B cell (primary cell): ENCODE measurements around the gene FBLL1. TPM values are rescaled to one million over a fixed set of nuclear protein-coding genes. Genes with fewer than 3 reads are reported as not detected.
"Not testable (repeated sequence)": the region's sequence is repeated elsewhere in the genome, so short reads cannot be mapped to it uniquely, and the experiment has no call there.

Experiments used
- ATAC-seq: fragments of 200-7000 bp; cut with Tn5 transposase; one replicate; pipeline ENCODE4 v1.10.0; 2021; ENCODE audit warnings: low read depth, mild to moderate bottlenecking, moderate number of reproducible peaks, moderate library complexity
- CTCF ChIA-PET: fragments of 350-600 bp; sonication (Branson Sonifier 250); formaldehyde crosslinking; loops from one replicate; lab custom pipeline; 2021; ENCODE audit warnings: antibody characterized with exemption, inconsistent platforms; lab: Charles Lee
- POLR2A ChIA-PET: fragments of 350-600 bp; sonication (Branson Sonifier 250); formaldehyde crosslinking; loops from one replicate; lab custom pipeline; 2021; ENCODE audit warnings: antibody characterized with exemption; lab: Charles Lee
- DNase-seq: peaks from one replicate; pipeline ENCODE4 v3.0.0; 2013
- H2AFZ ChIP-seq: 2 replicates; pipeline ENCODE4 v1.6.1; 2012; ENCODE audit warnings: mild to moderate bottlenecking, low read depth, low read length; ENCODE audit not compliant: insufficient read depth, poor library complexity, severe bottlenecking
- H3K27ac ChIP-seq, 2 donors: 1 replicate in 1 of 2; 2 replicates in 1 of 2; pipeline ENCODE4 v1.5.1; 2012 to 2013; ENCODE audit warnings: low read length in 2 of 2, mild to moderate bottlenecking in 2 of 2, moderate library complexity in 1 of 2
- H3K27me3 ChIP-seq, 4 experiments: fragments of 200-600 bp in 1 of 4; sonication (generic) in 1 of 4; replicated peaks in 1 of 4; 1 replicate in 2 of 4; 2 replicates in 2 of 4; pipeline versions ENCODE4 v1.6.1 to v1.7.0; 2013 to 2016; ENCODE audit warnings: low read length in 3 of 4, mild to moderate bottlenecking in 2 of 4, mixed read lengths in 1 of 4, moderate library complexity in 1 of 4; ENCODE audit not compliant: insufficient read depth in 4 of 4, control insufficient read depth in 3 of 4; ENCODE audit errors: control extremely low read depth in 1 of 4
- H3K36me3 ChIP-seq, 2 experiments: replicated peaks in 1 of 2; 1 replicate in 1 of 2; 2 replicates in 1 of 2; pipeline versions ENCODE4 v1.6.1 to v1.7.1; 2013; ENCODE audit warnings: low read length in 1 of 2; ENCODE audit not compliant: insufficient read depth in 2 of 2, control insufficient read depth in 1 of 2; ENCODE audit errors: control extremely low read depth in 1 of 2, extremely low read depth in 1 of 2
- H3K4me1 ChIP-seq, 2 donors: fragments of 200-600 bp in 1 of 2; sonication (generic) in 1 of 2; 1 replicate in 1 of 2; 2 replicates in 1 of 2; pipeline versions ENCODE4 v1.5.1 to v1.6.1; 2013 to 2017; ENCODE audit warnings: low read length in 2 of 2; ENCODE audit not compliant: control insufficient read depth in 2 of 2, insufficient read depth in 2 of 2
- H3K4me2 ChIP-seq: replicated peaks from 2 replicates; pipeline ENCODE3; 2012; ENCODE audit warnings: mild to moderate bottlenecking, low read depth, low read length; ENCODE audit not compliant: poor library complexity, severe bottlenecking
- H3K4me3 ChIP-seq, 5 experiments: fragments of 200-600 bp in 1 of 5; sonication (generic) in 1 of 5; 1 replicate in 3 of 5; 2 replicates in 2 of 5; pipeline versions ENCODE4 v1.5.1 to v1.7.0; 2011 to 2016; ENCODE audit warnings: low read length in 4 of 5, mild to moderate bottlenecking in 4 of 5, low read depth in 2 of 5, control low read depth in 1 of 5, moderate library complexity in 1 of 5; ENCODE audit not compliant: insufficient read depth in 1 of 5; ENCODE audit errors: control extremely low read depth in 1 of 5, extremely low read depth in 1 of 5
- H3K79me2 ChIP-seq: fragments of 200-600 bp; sonication (generic); one replicate; pipeline ENCODE4 v1.6.0; 2016; ENCODE audit warnings: low read length; ENCODE audit not compliant: control insufficient read depth, insufficient read depth
- H3K9ac ChIP-seq: fragments of 200-600 bp; sonication (generic); 2 replicates; pipeline ENCODE4 v1.6.1; 2017; ENCODE audit warnings: mild to moderate bottlenecking, low read length, moderate library complexity
- H3K9me3 ChIP-seq, 3 donors: one replicate each; pipeline versions ENCODE4 v1.6.1 to v1.7.1; 2013; ENCODE audit warnings: low read length in 2 of 3; ENCODE audit not compliant: control insufficient read depth in 2 of 3, insufficient read depth in 1 of 3; ENCODE audit errors: control extremely low read depth in 1 of 3
- H4K20me1 ChIP-seq: 2 replicates; pipeline ENCODE4 v1.6.0; 2012; ENCODE audit warnings: mild to moderate bottlenecking, low read length; ENCODE audit not compliant: insufficient read depth, control insufficient read depth, poor library complexity, severe bottlenecking
- H3K27ac Mint-ChIP-seq: one replicate; pipeline ENCODE4 v1.8.0; 2021; ENCODE audit warnings: mixed read lengths
- H3K27me3 Mint-ChIP-seq: one replicate; pipeline ENCODE4 v1.8.0; 2021; ENCODE audit warnings: mixed read lengths
- H3K4me1 Mint-ChIP-seq: one replicate; pipeline ENCODE4 v1.8.0; 2021; ENCODE audit warnings: mixed read lengths
- H3K4me3 Mint-ChIP-seq: one replicate; pipeline ENCODE4 v1.8.0; 2021; ENCODE audit warnings: mixed read lengths
- H3K9me3 Mint-ChIP-seq: one replicate; pipeline ENCODE4 v1.8.0; 2022; ENCODE audit warnings: mixed read lengths; ENCODE audit not compliant: insufficient read depth
- EZH2 ChIP-seq: IDR thresholded peaks from 2 replicates; pipeline ENCODE4 v1.6.1; 2012; ENCODE audit warnings: borderline replicate concordance, low read depth, mild to moderate bottlenecking, moderate library complexity, low read length; ENCODE audit not compliant: insufficient read depth, poor library complexity, severe bottlenecking
- WGBS: methylation state at CpG from one replicate; pipeline ENCODE4 v1.1.5; 2013; ENCODE audit warnings: missing lambda C conversion rate; ENCODE audit not compliant: insufficient coverage; 5-methylcytosine and 5-hydroxymethylcytosine counted together
- intact Hi-C: fragments of 100-400 bp; cut with micrococcal nuclease; formaldehyde crosslinking; loops from one replicate; pipeline ENCODE4 v1.10.0; 2022
- polyA plus RNA-seq: library from polyadenylated mRNA; depleted of rRNA; stranded (reverse); fragments of >200 nt; gene quantifications from 2 replicates; pipeline ENCODE4 v1.2.3, GENCODE V29; 2012
- total RNA-seq, 2 donors: library from RNA; stranded (reverse); fragments of 120-200 nt in 1 of 2; gene quantifications; 1 replicate in 1 of 2; 2 replicates in 1 of 2; pipeline versions ENCODE4 v1.2.3 to v1.2.4, GENCODE V29; 2013 to 2022
- TF ChIP-seq, protein P1 (sequence below): fragments of 200-600 bp; IDR thresholded peaks from one replicate; pipeline ENCODE4 v1.8.0; 2022; ENCODE audit warnings: antibody characterized with exemption, mild to moderate bottlenecking

Gene FBLL1
- total and polyA plus RNA-seq, 2 donors (not counting 1 experiment from before 2014, with no cell fraction given), result not detected

DNA sequence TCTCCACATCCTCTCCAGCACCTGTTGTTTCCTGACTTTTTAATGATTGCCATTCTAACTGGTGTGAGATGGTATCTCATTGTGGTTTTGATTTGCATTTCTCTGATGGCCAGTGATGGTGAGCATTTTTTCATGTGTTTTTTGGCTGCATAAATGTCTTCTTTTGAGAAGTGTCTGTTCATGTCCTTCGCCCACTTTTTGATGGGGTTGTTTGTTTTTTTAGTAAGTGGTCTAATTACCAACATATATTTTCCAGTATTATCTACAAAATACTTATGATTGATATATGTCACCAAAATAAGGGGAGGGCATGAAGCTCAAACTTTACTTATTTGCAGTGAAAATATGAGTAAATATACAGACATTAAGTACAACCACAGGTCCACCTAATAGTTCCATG is 45.1 kb downstream of the FBLL1 start:
- H3K9me3 ChIP-seq, DNase-seq, H2AFZ ChIP-seq, H3K27ac Mint-ChIP-seq, ATAC-seq, H3K27me3 Mint-ChIP-seq, H3K9me3 Mint-ChIP-seq, H3K4me2 ChIP-seq, H3K9ac ChIP-seq, H3K4me3 Mint-ChIP-seq, H3K27me3 ChIP-seq, H3K27ac ChIP-seq, H3K36me3 ChIP-seq, intact Hi-C loops, POLR2A ChIA-PET, H3K4me3 ChIP-seq: not testable (repeated sequence)
- no CpG with 5 or more reads among the region's 1 CpG for WGBS
- CTCF ChIA-PET, result interaction anchor here (1.1 kb wide), 1 partner anchor 88 kb away, joined by 3 read pairs; the partner anchor contains the start of gene RARS1
- H3K4me1 Mint-ChIP-seq, result peaks cover 42% of the 10 kb centered on the region
- Histone ChIP-seq H3K79me2 (peaks cover 76% of the 10 kb centered on the region), H3K4me1 (peaks cover 11 to 17% of the 10 kb centered on the region in 2 donors), H4K20me1 (peaks cover 64% of the 10 kb centered on the region)

GRCh38 chr5:168575391-168576372 is 46.6 kb downstream of the FBLL1 start:
- peaks cover 53% of the 10 kb centered on the region for H4K20me1 ChIP-seq
- H3K9ac ChIP-seq, result no peak overlapping the region
- ATAC-seq (no peak), DNase-seq (no peak)
- Mint-ChIP-seq H3K27ac (no peak overlapping the region), H3K4me3 (no peak overlapping the region), H3K4me1 (peaks cover 50% of the 10 kb centered on the region), H3K9me3 (no peaks in the 10 kb centered on the region), H3K27me3 (no peaks in the 10 kb centered on the region)
- 100% methylated on average over 1 of the region's 7 CpGs for WGBS
- intact Hi-C loops, result no loop called here
- H3K36me3 ChIP-seq, result no peaks in the 10 kb centered on the region
- ChIA-PET CTCF (interaction anchor here (1.1 kb wide), 1 partner anchor 90 kb away, joined by 3 read pairs; the partner anchor contains the start of gene RARS1), POLR2A (no interaction called here)
- no peak overlapping the region for H3K27ac ChIP-seq
- no peak overlapping the region for H3K4me2 ChIP-seq
- H3K9me3 ChIP-seq, result peaks cover 0 to 3% (median 0%) of the 10 kb centered on the region in 3 donors
- no peak for TF ChIP-seq EZH2
- TF ChIP-seq, protein P1, sequence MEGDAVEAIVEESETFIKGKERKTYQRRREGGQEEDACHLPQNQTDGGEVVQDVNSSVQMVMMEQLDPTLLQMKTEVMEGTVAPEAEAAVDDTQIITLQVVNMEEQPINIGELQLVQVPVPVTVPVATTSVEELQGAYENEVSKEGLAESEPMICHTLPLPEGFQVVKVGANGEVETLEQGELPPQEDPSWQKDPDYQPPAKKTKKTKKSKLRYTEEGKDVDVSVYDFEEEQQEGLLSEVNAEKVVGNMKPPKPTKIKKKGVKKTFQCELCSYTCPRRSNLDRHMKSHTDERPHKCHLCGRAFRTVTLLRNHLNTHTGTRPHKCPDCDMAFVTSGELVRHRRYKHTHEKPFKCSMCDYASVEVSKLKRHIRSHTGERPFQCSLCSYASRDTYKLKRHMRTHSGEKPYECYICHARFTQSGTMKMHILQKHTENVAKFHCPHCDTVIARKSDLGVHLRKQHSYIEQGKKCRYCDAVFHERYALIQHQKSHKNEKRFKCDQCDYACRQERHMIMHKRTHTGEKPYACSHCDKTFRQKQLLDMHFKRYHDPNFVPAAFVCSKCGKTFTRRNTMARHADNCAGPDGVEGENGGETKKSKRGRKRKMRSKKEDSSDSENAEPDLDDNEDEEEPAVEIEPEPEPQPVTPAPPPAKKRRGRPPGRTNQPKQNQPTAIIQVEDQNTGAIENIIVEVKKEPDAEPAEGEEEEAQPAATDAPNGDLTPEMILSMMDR, result no peak
- H3K4me3 ChIP-seq, result no peak overlapping the region
- H3K4me1 ChIP-seq, result peaks cover 18 to 23% of the 10 kb centered on the region in 2 donors
- no peaks in the 10 kb centered on the region for H3K27me3 ChIP-seq
- no peak overlapping the region for H2AFZ ChIP-seq
- H3K79me2 ChIP-seq, result peaks cover 68% of the 10 kb centered on the region
